ENCODE data around the gene TANGO2. TPM values are rescaled to one million over a fixed set of nuclear protein-coding genes. Genes with fewer than 3 reads are reported as not detected.

The TANGO2 gene
- total and polyA plus RNA-seq, 2 donors (not counting 1 experiment from before 2014, with no cell fraction given): 75.5 to 75.6 TPM

DNA sequence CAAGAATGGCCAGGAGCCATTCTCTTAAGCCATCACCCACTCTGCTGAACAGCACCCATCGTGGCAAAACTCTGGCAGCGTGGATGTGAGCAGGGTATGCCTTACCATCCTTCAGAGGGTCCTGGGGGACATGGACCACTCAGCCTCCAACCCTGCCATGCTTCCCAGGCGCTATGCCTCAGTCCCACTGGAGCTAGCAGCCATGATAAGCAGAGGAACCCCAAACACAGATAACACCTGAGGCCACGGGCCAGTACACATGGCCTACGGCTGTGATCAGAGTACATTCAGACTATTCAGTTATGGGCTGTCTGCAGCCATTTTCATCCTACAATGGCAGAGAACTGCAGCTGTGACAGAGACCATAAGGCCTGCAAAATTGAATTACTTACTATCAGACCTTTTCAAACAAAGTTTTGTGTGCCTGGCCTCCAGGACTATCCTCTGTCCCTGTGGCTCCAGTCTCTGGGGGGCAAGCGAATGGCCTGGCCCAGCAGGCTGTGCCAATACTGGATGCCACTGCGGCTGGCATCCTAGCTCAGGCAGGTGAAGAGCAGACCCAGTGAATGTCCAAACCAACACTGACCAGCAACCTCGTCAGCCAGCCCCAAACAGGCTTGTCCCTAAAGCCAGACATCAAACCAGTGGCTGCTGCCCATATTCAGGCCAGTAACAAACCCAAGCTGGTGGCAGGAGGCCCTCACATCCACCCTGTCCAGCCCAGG, 11.2 kb upstream of the TANGO2 start:
- Histone ChIP-seq H3K27ac (ENCODE audit: low read length in 2 of 2) (no peak overlapping the region), H3K9ac (ENCODE audit: low read length) (no peak overlapping the region), H3K4me2 (replicated peaks; ENCODE audit: low read depth, low read length, poor library complexity, severe bottlenecking) (no peak overlapping the region), H3K27me3 (replicated peaks in 1 of 4; ENCODE audit: control extremely low read depth in 1 of 4, control insufficient read depth in 3 of 4, insufficient read depth in 4 of 4, low read length in 3 of 4) (no peaks in the 10 kb centered on the region), H3K4me3 (ENCODE audit: control extremely low read depth in 1 of 5, extremely low read depth in 1 of 5, insufficient read depth in 1 of 5, low read depth in 2 of 5, low read length in 4 of 5) (no peak overlapping the region), H4K20me1 (ENCODE audit: control insufficient read depth, insufficient read depth, low read length, poor library complexity, severe bottlenecking) (no peaks in the 10 kb centered on the region), H2AFZ (ENCODE audit: insufficient read depth, low read depth, low read length, poor library complexity, severe bottlenecking) (no peak overlapping the region), H3K4me1 (ENCODE audit: control insufficient read depth in 2 of 2, insufficient read depth in 2 of 2, low read length in 2 of 2) (no peaks in the 10 kb centered on the region), H3K36me3 (replicated peaks in 1 of 2; ENCODE audit: control extremely low read depth in 1 of 2, control insufficient read depth in 1 of 2, extremely low read depth in 1 of 2, insufficient read depth in 2 of 2, low read length in 1 of 2) (no peaks in the 10 kb centered on the region), H3K79me2 (ENCODE audit: control insufficient read depth, insufficient read depth, low read length) (peaks cover 5% of the 10 kb centered on the region), H3K9me3 (ENCODE audit: control extremely low read depth in 1 of 3, control insufficient read depth in 2 of 3, insufficient read depth in 1 of 3, low read length in 2 of 3) (no peaks in the 10 kb centered on the region)
- 93% methylated on average over 8 of the region's 8 CpGs for WGBS (ENCODE audit: insufficient coverage)
- ChIA-PET POLR2A (no interaction called here), CTCF (interaction anchor here (1.6 kb wide), 1 partner anchor 39 kb away, joined by 3 read pairs; no protein-coding TSS in a partner anchor)
- DNase-seq (no peak), ATAC-seq (ENCODE audit: low read depth) (no peak)
- Mint-ChIP-seq H3K9me3 (ENCODE audit: insufficient read depth) (no peaks in the 10 kb centered on the region), H3K27ac (no peak overlapping the region), H3K4me1 (no peaks in the 10 kb centered on the region), H3K4me3 (no peak overlapping the region), H3K27me3 (no peaks in the 10 kb centered on the region)
- intact Hi-C loops (cut with micrococcal nuclease): no loop called here
- no peak for TF ChIP-seq EZH2 (IDR thresholded peaks at IDR 0.05; ENCODE audit: borderline replicate concordance, insufficient read depth, low read depth, low read length, poor library complexity, severe bottlenecking)
- TF ChIP-seq, protein P1, sequence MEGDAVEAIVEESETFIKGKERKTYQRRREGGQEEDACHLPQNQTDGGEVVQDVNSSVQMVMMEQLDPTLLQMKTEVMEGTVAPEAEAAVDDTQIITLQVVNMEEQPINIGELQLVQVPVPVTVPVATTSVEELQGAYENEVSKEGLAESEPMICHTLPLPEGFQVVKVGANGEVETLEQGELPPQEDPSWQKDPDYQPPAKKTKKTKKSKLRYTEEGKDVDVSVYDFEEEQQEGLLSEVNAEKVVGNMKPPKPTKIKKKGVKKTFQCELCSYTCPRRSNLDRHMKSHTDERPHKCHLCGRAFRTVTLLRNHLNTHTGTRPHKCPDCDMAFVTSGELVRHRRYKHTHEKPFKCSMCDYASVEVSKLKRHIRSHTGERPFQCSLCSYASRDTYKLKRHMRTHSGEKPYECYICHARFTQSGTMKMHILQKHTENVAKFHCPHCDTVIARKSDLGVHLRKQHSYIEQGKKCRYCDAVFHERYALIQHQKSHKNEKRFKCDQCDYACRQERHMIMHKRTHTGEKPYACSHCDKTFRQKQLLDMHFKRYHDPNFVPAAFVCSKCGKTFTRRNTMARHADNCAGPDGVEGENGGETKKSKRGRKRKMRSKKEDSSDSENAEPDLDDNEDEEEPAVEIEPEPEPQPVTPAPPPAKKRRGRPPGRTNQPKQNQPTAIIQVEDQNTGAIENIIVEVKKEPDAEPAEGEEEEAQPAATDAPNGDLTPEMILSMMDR (IDR thresholded peaks at IDR 0.05): no peak

DNA sequence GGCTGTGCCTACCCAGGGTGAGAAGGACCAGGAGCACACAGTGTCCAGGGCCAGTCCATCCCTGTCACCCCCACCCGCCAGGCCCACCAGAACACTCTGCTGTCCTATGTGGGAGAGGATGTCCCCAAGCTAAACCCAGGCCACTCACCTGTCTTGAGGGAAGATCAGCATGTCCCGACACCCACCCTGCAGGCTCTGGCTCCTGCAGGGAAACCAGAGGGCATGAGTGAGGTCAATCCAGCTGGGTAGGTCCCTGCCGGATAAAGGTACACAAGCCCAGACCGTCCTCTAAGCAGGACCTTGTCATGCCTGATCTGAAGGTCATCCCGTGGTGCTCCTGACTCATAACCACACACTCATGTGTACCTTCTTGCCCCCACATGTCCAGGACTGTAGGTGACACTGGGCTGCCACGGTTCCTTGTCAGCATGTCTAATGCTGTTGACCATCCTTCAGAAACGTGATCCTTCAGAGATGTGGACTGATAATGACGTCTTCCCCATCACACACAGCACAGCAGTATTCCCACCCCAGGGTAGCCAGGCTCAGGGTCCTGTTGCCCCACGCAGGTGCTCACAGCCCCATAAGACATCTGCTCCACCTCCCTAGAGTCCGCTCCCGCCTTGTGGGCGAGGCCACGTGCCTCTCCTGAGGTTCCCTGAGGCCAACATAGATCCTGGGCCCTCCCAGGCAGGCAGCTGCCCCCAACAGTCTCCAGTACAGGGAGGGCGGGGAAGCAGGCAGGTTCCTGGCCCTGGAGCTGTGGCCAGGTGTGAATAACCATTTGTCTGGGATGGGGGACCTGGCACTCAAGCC, 10.4 kb upstream of the TANGO2 start:
- Histone ChIP-seq H3K4me2 (replicated peaks; ENCODE audit: low read depth, low read length, poor library complexity, severe bottlenecking) (no peak overlapping the region), H3K27me3 (replicated peaks in 1 of 4; ENCODE audit: control extremely low read depth in 1 of 4, control insufficient read depth in 3 of 4, insufficient read depth in 4 of 4, low read length in 3 of 4) (peaks cover 0 to 7% (median 0%) of the 10 kb centered on the region in 4 experiments), H2AFZ (ENCODE audit: insufficient read depth, low read depth, low read length, poor library complexity, severe bottlenecking) (no peak overlapping the region), H3K4me3 (ENCODE audit: control extremely low read depth in 1 of 5, extremely low read depth in 1 of 5, insufficient read depth in 1 of 5, low read depth in 2 of 5, low read length in 4 of 5) (no peak overlapping the region), H3K9me3 (ENCODE audit: control extremely low read depth in 1 of 3, control insufficient read depth in 2 of 3, insufficient read depth in 1 of 3, low read length in 2 of 3) (no peaks in the 10 kb centered on the region), H3K27ac (ENCODE audit: low read length in 2 of 2) (no peak overlapping the region), H3K4me1 (ENCODE audit: control insufficient read depth in 2 of 2, insufficient read depth in 2 of 2, low read length in 2 of 2) (no peaks in the 10 kb centered on the region), H3K79me2 (ENCODE audit: control insufficient read depth, insufficient read depth, low read length) (peaks cover 5% of the 10 kb centered on the region), H3K36me3 (replicated peaks in 1 of 2; ENCODE audit: control extremely low read depth in 1 of 2, control insufficient read depth in 1 of 2, extremely low read depth in 1 of 2, insufficient read depth in 2 of 2, low read length in 1 of 2) (no peaks in the 10 kb centered on the region), H4K20me1 (ENCODE audit: control insufficient read depth, insufficient read depth, low read length, poor library complexity, severe bottlenecking) (no peaks in the 10 kb centered on the region), H3K9ac (ENCODE audit: low read length) (no peak overlapping the region)
- intact Hi-C loops (cut with micrococcal nuclease): no loop called here
- WGBS (ENCODE audit: insufficient coverage): 82% methylated on average over 14 of the region's 14 CpGs
- no peak for TF ChIP-seq EZH2 (IDR thresholded peaks at IDR 0.05; ENCODE audit: borderline replicate concordance, insufficient read depth, low read depth, low read length, poor library complexity, severe bottlenecking)
- TF ChIP-seq, protein P1 (IDR thresholded peaks at IDR 0.05): no peak
- Mint-ChIP-seq H3K9me3 (ENCODE audit: insufficient read depth) (no peaks in the 10 kb centered on the region), H3K4me1 (peaks cover 5% of the 10 kb centered on the region), H3K27ac (no peak overlapping the region), H3K4me3 (no peak overlapping the region), H3K27me3 (no peaks in the 10 kb centered on the region)
- ChIA-PET POLR2A (no interaction called here), CTCF (interaction anchor here (1.6 kb wide), 1 partner anchor 39 kb away, joined by 3 read pairs; no protein-coding TSS in a partner anchor)
- DNase-seq: no peak
- ATAC-seq (ENCODE audit: low read depth): no peak

Data from B cell (primary cell).